Measurements from ENCODE around the gene LTO1. TPM values are rescaled to one million over a fixed set of nuclear protein-coding genes. Genes with fewer than 3 reads are reported as not detected.

Gene LTO1
- total RNA-seq, 1 experiment from 2014 or later, result 25.3 TPM

DNA sequence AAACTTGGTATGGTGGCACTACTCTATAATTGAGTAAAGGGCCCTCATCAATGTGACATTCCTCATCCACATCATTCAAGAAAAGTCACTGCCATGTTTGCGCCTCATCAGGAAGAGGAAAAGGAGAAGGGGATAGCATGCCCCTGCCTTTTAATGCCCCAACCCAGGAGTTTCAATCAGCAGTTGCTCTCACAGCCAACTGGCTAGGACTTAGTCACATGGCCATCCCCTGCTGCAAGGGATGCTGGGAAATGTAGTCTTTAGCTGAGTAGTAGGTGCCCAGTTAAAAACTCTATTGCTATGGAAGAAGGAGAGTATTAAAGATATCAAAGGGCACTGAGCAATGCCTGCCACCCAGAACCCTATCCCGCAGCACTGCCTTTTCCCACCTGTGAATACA, 45.1 kb downstream of the LTO1 start:
- H3K36me3 Mint-ChIP-seq (ENCODE audit: insufficient read depth in 1 of 3, low read depth in 3 of 3), result peaks cover 11 to 16% (median 14%) of the 10 kb centered on the region in 3 experiments
- Histone ChIP-seq H2BK120ac (ENCODE audit: low read depth, low read length, poor library complexity, severe bottlenecking) (no peak overlapping the region), H3K79me1 (ENCODE audit: insufficient read depth, low read depth, low read length, poor library complexity, severe bottlenecking) (no peaks in the 10 kb centered on the region), H2BK12ac (ENCODE audit: insufficient read length, low read depth, low read length) (no peak overlapping the region), H2BK20ac (ENCODE audit: low read depth, low read length, poor library complexity, severe bottlenecking) (no peak overlapping the region), H3K79me2 (ENCODE audit: insufficient read depth, low read length) (no peaks in the 10 kb centered on the region), H4K8ac (replicated peaks; ENCODE audit: insufficient read length, low read depth, low read length) (no peak overlapping the region), H3K56ac (ENCODE audit: insufficient read length, low read depth, low read length) (no peak overlapping the region), H3K4me1 (ENCODE audit: insufficient read depth, low read length) (no peaks in the 10 kb centered on the region), H4K5ac (ENCODE audit: insufficient read length, low read depth, low read length) (no peak overlapping the region), H3K18ac (ENCODE audit: insufficient read length, low read depth, low read length) (no peak overlapping the region), H2AFZ (ENCODE audit: low read length) (no peak overlapping the region), H2BK15ac (ENCODE audit: low read depth, low read length) (no peak overlapping the region), H3K27ac (ENCODE audit: insufficient read length, low read depth, low read length) (no peak overlapping the region), H3K23ac (ENCODE audit: insufficient read length, low read depth, low read length) (no peak overlapping the region), H4K20me1 (ENCODE audit: control insufficient read depth, insufficient read depth, insufficient read length) (no peaks in the 10 kb centered on the region), H4K91ac (ENCODE audit: insufficient read length, low read depth, low read length) (no peak overlapping the region), H3K27me3 (ENCODE audit: insufficient read depth, low read length) (no peaks in the 10 kb centered on the region), H3K4ac (ENCODE audit: low read depth, low read length) (no peak overlapping the region), H3K23me2 (ENCODE audit: insufficient read length, low read depth, low read length, poor library complexity, severe bottlenecking) (no peaks in the 10 kb centered on the region), H3K9ac (ENCODE audit: extremely low read depth, insufficient read length, low read length) (no peak overlapping the region), H3K4me2 (ENCODE audit: insufficient read depth, insufficient read length, low read length) (no peak overlapping the region), H2AK5ac (ENCODE audit: insufficient read length, low read length) (no peak overlapping the region), H3T11ph (ENCODE audit: low read length) (no peak overlapping the region), H3K14ac (ENCODE audit: insufficient read depth, low read length) (no peak overlapping the region), H3K9me3 (ENCODE audit: control insufficient read depth, low read depth, low read length) (peaks cover 6% of the 10 kb centered on the region), H2BK5ac (ENCODE audit: insufficient read length, low read length) (no peak overlapping the region)
- H3K27me3 Mint-ChIP-seq (ENCODE audit: low read depth), result peaks cover 26% of the 10 kb centered on the region
- peak overlapping the region in 1 of 3 experiments; percentile 5; a peak in 1 of 7 replicates for H3K27ac Mint-ChIP-seq
- H3K4me1 Mint-ChIP-seq, result peaks cover 4 to 5% of the 10 kb centered on the region in 2 experiments; a peak in 3 of 4 replicates
- no peak overlapping the region for H3K4me3 Mint-ChIP-seq
- peaks cover 19 to 21% of the 10 kb centered on the region in 2 experiments for H3K9me3 Mint-ChIP-seq
- no peak for DNase-seq
- no CpG with 5 or more reads among the region's 2 CpGs for WGBS (ENCODE audit: extremely low coverage, insufficient read length, low lambda C conversion rate)
- TF ChIP-seq, protein P1, sequence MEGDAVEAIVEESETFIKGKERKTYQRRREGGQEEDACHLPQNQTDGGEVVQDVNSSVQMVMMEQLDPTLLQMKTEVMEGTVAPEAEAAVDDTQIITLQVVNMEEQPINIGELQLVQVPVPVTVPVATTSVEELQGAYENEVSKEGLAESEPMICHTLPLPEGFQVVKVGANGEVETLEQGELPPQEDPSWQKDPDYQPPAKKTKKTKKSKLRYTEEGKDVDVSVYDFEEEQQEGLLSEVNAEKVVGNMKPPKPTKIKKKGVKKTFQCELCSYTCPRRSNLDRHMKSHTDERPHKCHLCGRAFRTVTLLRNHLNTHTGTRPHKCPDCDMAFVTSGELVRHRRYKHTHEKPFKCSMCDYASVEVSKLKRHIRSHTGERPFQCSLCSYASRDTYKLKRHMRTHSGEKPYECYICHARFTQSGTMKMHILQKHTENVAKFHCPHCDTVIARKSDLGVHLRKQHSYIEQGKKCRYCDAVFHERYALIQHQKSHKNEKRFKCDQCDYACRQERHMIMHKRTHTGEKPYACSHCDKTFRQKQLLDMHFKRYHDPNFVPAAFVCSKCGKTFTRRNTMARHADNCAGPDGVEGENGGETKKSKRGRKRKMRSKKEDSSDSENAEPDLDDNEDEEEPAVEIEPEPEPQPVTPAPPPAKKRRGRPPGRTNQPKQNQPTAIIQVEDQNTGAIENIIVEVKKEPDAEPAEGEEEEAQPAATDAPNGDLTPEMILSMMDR (conservative IDR thresholded peaks at IDR 0.05), result no peak
